ENCODE data around the gene SNX21.

- TF ChIP-seq ZNF274 (IDR thresholded peaks at IDR 0.05; ENCODE audit: low read depth, low read length): no peak
- TF ChIP-seq YY1 (IDR thresholded peaks at IDR 0.05; ENCODE audit: insufficient read depth, insufficient read length): no peak
- TF ChIP-seq SUZ12 (IDR thresholded peaks at IDR 0.05; ENCODE audit: extremely low read depth, insufficient read depth, insufficient read length): no peak
These were observed 41.0 kb downstream of the SNX21 start for GRCh38 chr20:45874576-45874975.

All from NT2/D1 (cell line).